NCI-H510A treated with DMSO at 0.1 percent for 48 hours (cell line): Measurements from ENCODE around the gene FGG.
A peak's percentile ranks its signal among the peaks of the same experiment; 100 is the strongest.

Source experiments
- DNase-seq: peaks from one replicate; lab custom pipeline; 2025; lab: John Stamatoyannopoulos, UW

The FGG gene

DNA sequence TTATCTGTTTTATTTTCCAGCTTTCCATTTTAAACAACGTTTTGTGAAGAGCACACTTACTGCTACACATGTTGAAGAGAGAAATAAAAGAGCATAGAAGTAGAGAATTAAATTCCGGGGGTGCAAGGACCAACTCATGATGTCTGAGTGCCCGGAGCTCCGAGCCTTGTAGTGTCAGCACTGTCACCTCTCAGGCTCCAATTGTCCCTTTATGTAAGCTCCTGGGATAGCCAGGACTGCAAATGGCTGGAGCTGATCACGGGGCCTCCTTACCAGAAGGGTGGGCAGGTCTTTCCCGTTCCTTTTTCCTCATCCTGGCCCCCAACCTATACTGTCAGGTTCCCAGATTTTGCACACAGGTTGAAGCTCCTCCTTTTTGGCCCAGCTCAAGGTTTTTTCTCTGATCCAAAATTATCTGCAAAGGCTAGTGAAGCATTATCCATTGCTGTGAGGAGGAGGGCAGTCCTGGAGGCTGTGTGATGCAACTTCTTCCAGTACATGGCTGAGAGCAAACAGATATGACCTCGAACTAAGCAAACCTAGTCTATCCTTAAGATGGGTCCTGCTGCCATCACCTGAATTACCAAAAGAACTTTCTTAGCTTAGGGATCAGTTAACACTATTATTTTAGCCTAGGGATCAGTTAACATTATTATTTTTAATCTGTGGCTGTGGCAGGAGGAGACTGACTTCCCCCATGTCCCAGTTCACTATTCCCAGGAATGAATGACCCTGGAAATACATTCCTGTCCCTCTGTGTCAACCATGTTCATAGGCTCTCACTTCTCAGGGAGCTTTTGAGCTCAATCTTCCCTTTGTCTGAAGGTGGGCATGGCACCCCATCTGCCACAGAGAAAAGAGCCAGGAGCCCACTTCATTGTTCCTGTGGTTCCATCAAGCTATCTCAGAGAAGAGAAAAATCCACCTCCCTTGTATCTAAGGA is at the start of gene FGG:
Gene FGG (minus strand): TSS at position 185 of the 943 bp plus-strand sequence. CDS start 47 bp downstream, at position 138.
- no peak for DNase-seq

DNA sequence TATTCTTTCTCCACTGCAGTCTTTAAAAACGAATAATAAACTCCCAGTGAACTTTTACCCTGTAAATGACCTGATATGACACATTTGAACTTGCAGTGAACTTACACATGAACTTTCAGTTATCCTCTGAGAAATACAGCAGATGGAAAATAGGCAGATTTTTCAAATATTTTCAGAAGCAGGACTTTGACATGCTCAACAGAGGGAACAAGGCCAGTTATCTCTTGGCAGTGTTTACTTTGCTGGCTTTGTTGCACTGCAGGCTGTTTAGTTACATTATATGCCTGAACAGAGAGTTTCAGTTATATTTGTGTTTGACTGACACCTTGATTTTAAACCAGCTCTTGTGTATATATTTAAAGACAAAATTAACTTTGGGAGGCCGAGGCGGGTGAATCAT is 47.6 kb upstream of the FGG start:
- DNase-seq: no peak

- no peak for DNase-seq
Observed at GRCh38 chr4:154658680-154659405, 46.4 kb upstream of the FGG start.

DNA sequence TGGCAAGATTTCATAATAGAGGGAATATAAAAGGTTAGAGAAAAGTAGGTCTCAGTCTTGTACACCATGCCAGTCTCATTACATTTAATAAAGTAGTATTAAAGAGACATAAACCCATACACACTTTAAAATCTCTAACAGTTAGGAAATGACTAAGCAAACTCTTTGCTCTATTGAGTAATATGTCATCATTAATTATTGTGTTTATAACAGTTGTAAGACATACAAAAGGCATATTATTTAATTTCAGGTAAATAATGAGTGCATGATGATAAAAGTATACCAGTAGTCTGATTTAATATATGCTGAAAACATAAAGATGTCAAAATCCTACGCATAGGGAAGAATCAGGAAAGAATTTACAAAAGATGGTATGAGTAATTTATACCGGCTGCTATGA is 31.0 kb upstream of the FGG start:
- no peak for DNase-seq

DNA sequence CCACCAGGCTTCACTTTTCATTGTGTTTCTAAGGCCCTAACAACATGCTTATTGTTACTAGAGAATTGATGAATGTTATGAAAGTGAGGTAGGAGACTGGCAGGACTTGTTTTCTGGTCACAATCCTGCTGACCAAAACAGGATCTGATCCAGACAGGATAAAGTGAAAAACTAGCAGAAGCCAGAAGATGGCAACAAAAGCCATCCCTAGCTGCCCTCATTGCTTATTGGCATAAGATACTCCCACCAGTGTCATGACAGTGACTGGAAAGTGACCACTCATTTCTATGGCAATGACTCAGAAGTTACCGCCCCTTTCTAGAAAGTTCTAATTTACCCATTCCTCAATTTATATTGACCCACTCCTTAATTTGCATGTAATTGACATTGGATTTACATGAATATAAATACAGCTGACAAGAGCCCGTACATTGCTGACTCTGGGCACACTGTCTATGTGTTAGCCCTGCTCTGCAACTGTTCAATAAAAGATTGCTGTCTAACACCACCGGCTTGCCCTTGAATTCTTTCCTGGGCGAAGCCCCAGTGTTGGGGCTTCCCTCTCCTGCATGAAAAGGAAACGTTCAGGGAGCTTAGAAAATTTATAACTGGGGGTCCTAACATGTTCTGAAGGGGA is 30.0 kb upstream of the FGG start:
- no peak for DNase-seq

DNA sequence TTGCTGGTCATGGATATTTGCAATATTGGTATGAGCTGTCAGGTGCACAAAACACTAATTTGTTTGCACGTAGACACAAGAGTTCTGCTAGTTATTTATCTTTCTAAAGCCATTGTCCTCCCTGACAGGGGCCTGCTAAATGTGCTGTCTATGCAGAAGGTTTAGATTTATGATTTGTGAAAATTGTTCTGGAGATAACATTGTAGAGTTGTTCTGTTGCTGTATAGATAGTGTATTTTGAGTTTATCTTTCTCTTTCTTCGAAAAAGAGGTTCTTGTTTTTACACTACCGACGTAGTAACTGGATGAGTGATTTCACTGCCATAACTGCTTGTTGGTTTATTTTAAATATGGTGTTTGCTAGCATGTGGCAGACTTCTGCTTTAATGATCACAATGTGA is 28.5 kb upstream of the FGG start:
- no peak for DNase-seq

GRCh38 chr4:154634058-154634457 is 21.6 kb upstream of the FGG start:
- no peak for DNase-seq

DNA sequence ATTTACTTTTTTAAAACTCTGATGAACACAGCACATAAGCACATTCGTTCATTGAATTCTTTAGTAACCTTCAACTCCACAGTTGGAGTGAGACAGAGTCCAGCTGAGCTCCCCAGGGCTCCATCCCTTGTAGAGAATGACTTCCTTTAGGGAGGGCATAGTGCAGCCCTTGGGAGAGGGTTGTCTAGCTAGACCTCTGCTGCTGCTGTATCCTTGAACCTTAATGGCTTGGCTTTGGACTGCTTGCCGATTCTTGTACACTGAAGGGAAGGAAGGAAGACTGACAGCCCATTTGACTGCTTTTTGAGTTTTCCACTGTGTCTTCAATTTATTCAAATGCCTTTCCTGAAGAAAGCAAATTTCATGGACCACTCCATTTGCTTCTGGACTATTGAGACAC is 19.4 kb upstream of the FGG start:
- DNase-seq: no peak

- DNase-seq: no peak
Observed at GRCh38 chr4:154630324-154630723, 17.9 kb upstream of the FGG start.

DNA sequence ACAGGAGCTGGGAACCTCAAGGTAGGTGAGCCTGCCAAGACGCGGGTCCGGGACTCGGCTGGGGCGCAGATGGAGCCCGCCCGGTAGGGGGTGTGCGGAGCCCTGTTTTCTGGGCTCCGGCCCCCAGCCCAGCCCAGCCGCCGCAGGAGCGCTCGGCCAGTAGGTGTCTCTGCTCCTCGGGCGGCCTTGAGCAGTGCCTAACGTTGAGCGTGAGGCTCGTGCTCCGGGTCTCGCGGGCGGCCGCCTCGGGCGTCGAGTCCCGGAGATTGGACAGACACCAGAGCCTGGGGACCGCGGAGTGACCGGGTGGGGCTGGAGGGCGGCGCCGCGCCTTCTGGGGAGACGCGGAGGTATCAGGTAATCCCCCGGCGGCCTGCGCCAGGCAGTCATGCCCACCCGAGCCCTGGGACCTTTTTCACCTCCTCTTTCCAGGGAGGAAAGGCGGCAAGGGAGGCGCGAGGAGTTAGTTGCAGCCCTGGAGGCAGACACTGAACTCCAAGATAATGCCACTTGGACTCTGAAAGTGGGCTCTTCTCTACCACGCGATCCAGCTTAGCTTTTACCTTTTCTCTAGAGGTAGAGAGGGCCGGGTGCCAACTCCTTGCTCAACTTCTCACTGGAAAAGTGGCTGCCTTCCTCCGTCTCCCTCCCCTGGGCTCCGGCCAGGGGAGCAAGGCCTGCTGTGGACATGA is 14.5 kb upstream of the FGG start:
- peak; percentile 10 for DNase-seq

DNA sequence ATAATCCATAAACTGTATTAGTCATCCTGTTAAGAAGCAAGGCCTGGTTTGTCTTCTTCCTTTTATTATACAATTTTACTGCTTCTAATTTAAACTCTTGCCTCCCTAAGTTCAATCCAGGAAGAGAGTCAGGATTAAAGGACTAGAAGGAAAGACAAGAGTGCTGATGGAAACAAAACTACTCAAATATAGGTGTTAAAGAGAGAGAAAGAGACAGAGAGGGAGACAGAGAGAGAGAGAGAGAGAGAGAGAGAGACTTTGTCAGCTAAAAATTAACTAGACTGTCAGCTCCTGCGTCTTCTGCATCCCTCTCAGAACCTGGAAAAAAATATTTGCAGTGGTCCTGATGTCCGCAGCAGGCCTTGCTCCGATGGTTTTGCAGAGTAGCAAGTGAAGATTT is 13.5 kb upstream of the FGG start:
- no peak for DNase-seq

DNA sequence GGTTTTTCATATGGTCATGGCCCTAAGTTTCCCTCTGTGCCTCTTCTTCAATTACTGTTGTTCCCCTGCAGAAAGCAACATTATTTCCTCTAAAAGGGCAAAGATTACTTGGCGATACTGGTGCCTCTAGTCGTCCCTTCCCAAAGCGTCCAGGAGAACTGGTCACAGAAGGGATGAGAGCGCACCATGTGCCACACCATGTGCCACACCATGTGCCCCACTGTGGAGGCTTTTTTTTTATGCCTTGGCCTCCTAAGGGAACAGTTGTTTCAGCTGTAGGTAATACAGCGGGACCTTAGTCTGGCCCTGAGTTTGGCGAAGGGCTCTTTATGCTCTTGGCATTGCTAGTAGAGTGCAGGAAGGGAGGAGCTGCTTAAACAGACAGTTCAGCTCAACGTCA is 11.5 kb upstream of the FGG start:
- DNase-seq: no peak

GRCh38 chr4:154623436-154623835 is 11.0 kb upstream of the FGG start:
- DNase-seq: no peak

GRCh38 chr4:154622598-154622997 is 10.1 kb upstream of the FGG start:
- DNase-seq: peak; percentile 42

- no peak for DNase-seq
Observed at GRCh38 chr4:154620111-154620510, 7.7 kb upstream of the FGG start.

- peak; percentile 42 for DNase-seq
Observed at GRCh38 chr4:154618708-154619315, 6.4 kb upstream of the FGG start.

- no peak for DNase-seq
Observed at GRCh38 chr4:154617820-154618317, 5.4 kb upstream of the FGG start.

GRCh38 chr4:154616731-154617130 is 4.3 kb upstream of the FGG start:
- no peak for DNase-seq

DNA sequence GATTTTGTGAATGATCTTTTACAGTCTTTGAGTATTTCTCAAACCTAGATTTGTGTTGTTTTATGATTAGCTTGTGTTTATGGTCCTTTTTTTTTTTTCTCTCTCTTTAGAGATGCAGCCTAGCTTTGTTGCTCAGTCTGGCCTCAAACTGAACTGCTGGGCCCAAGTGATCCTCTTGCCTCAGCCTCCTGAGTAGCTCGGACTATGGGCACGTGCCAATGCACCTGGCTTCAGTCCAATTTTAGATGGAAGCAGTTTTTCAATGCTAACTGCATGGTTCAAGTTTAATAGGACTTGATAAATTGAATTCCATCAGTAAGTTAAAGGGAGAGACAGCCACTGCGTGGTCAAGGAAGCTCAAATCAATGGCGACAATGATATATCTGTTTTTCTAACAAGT is 3.8 kb upstream of the FGG start:
- no peak for DNase-seq

DNA sequence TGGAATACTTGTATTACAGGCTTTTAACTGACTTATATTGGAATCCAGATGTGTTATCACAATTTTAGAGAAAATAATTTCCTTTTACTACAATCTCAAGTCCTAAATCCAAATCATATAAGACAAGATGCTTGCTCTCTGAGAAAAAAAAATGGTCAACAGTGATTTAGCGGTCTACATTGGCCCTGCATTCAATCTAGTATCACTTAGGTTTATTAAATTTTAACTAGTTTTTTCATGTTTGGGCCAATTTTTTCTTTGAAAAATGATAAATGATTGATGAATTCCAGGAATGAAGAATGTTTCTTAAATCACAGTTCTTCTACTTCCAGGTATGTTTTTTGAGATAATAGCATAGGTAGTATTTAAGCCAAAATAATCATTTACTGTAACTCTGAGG is 2.8 kb upstream of the FGG start:
- no peak for DNase-seq

DNA sequence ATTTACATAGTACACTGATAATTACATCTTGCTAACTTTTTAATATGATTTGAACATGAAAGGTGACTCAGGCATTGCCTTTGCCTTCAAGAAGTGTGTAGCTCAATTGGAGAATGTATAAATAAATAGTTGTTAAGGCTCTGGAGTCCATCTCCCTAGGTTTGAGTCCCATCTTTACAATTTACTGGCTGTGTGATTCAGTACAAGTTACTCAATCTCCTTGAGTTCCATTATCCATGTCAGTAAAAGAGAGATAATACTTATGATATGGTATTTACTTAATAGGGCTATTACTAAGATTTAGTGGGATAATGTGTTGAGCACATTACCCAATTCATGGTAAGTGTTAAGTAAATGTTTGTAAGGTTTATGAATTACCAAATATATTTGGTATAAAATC is 1.9 kb upstream of the FGG start:
- no peak for DNase-seq

DNA sequence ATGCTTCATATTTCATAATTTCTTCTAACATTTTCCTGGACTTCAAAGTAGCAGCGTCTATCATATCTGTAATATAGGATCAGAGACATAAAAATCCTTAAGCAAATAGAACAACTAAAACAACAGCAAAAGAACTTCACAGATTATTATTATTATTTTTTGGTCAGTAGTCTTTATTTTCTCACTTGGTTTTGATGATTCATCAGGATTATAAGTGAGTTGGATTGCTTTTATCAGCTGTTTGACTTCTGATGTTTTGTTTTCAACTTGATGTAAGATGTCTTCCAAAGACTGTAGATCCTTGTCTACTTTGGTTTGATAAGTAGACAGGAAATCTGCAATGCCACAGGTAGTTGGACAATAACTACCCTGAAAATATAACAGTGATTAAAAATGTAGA is 623 bp downstream of the FGG start:
- DNase-seq: no peak
